NCI-H524 (cell line): ENCODE data around the gene HOXB13.

ENCODE experiments used
- DNase-seq, 2 experiments: peaks; one replicate each; lab custom pipeline; 2025; lab: John Stamatoyannopoulos, UW

The HOXB13 gene

GRCh38 chr17:48704361-48705248, 23.9 kb downstream of the HOXB13 start:
- DNase-seq = peak; percentile 29 to 56

- DNase-seq = no peak
Observed at GRCh38 chr17:48701864-48702532, 26.6 kb downstream of the HOXB13 start.

GRCh38 chr17:48693178-48693577, 35.4 kb downstream of the HOXB13 start:
- no peak for DNase-seq

GRCh38 chr17:48692049-48692448, 36.5 kb downstream of the HOXB13 start:
- DNase-seq = no peak

GRCh38 chr17:48690655-48691054, 37.9 kb downstream of the HOXB13 start:
- no peak for DNase-seq

- DNase-seq = no peak
Observed at GRCh38 chr17:48681609-48682008, 46.9 kb downstream of the HOXB13 start.

GRCh38 chr17:48679385-48680096, 49.0 kb downstream of the HOXB13 start:
- no peak for DNase-seq

GRCh38 chr17:48678141-48678971, 50.2 kb downstream of the HOXB13 start:
- peak; percentile 42 to 69 for DNase-seq

GRCh38 chr17:48676963-48677558, 51.5 kb downstream of the HOXB13 start:
- DNase-seq = no peak
